NK-92 (cell line): ENCODE measurements around the gene GNB3.

Experiments
- DNase-seq: peaks from one replicate; lab custom pipeline; 2025; ENCODE audit not compliant: unreplicated experiment; lab: John Stamatoyannopoulos, UW

Gene GNB3

GRCh38 chr12:6823182-6824084 is 17.3 kb upstream of the GNB3 start:
- no peak for DNase-seq

- no peak for DNase-seq
Measured at GRCh38 chr12:6824085-6824775, 16.5 kb upstream of the GNB3 start.

- no peak for DNase-seq
Measured at GRCh38 chr12:6824901-6825381, 15.8 kb upstream of the GNB3 start.

GRCh38 chr12:6825398-6826124 is 15.2 kb upstream of the GNB3 start:
- no peak for DNase-seq

- no peak for DNase-seq
Measured at GRCh38 chr12:6826125-6826733, 14.5 kb upstream of the GNB3 start.

- no peak for DNase-seq
Measured at GRCh38 chr12:6826734-6827436, 13.8 kb upstream of the GNB3 start.

GRCh38 chr12:6827437-6827911 is 13.3 kb upstream of the GNB3 start:
- no peak for DNase-seq

GRCh38 chr12:6827982-6828780 is 12.5 kb upstream of the GNB3 start, which contains the start of gene P3H3:
P3H3 (plus strand) TSS chr12:6828407; CDS start chr12:6828441, 34 bp downstream.
- no peak for DNase-seq

- no peak for DNase-seq
Measured at GRCh38 chr12:6828781-6829535, 11.8 kb upstream of the GNB3 start.

- DNase-seq, result no peak
Measured at GRCh38 chr12:6829536-6830220, 11.0 kb upstream of the GNB3 start.

- DNase-seq, result no peak
Measured at GRCh38 chr12:6830286-6830890, 10.3 kb upstream of the GNB3 start.

- no peak for DNase-seq
Measured at GRCh38 chr12:6830999-6831398, 9.7 kb upstream of the GNB3 start.

GRCh38 chr12:6831450-6831995 is 9.2 kb upstream of the GNB3 start:
- no peak for DNase-seq

GRCh38 chr12:6832125-6832524 is 8.6 kb upstream of the GNB3 start:
- DNase-seq, result no peak

- DNase-seq, result no peak
Measured at GRCh38 chr12:6833189-6833890, 7.4 kb upstream of the GNB3 start.

GRCh38 chr12:6834254-6834653 is 6.5 kb upstream of the GNB3 start:
- DNase-seq, result no peak

GRCh38 chr12:6834873-6835272 is 5.9 kb upstream of the GNB3 start:
- DNase-seq, result no peak
